Ovary (tissue), 3 donors: ENCODE results near the gene SUPT20H.

Experiments used
- CTCF ChIP-seq, 3 donors: fragments of 450-650 bp in 2 of 3; fragments of 200-600 bp in 1 of 3; IDR thresholded peaks; one replicate each; pipeline versions ENCODE4 v1.5.1 to v1.8.0; 2016 to 2022; ENCODE audit warnings: antibody characterized with exemption in 3 of 3, mild to moderate bottlenecking in 1 of 3
- EP300 ChIP-seq: sonication (generic); formaldehyde crosslinking; IDR thresholded peaks from one replicate; pipeline ENCODE4 v1.6.1; 2017; ENCODE audit warnings: antibody characterized with exemption
- POLR2A ChIP-seq: fragments of 450-650 bp; IDR thresholded peaks from one replicate; pipeline ENCODE4 v1.6.1; 2017; ENCODE audit warnings: antibody characterized with exemption, mild to moderate bottlenecking, moderate library complexity
- donor health status: DM: no; HTN: no; CAD: no.

- no peak for TF ChIP-seq CTCF (IDR thresholded peaks at IDR 0.05)
- TF ChIP-seq POLR2A = no peak
- TF ChIP-seq EP300 = no peak
Measured at GRCh38 chr13:37046062-37046461, 13.4 kb downstream of the SUPT20H start.
